ENCODE data around the gene ZNF92. TPM values are rescaled to one million over a fixed set of nuclear protein-coding genes. Genes with fewer than 3 reads are reported as not detected.

The ZNF92 gene
- polyA plus RNA-seq, 1 of the 3 experiments (the other 2 are of a cell fraction), result 1.6 TPM

DNA sequence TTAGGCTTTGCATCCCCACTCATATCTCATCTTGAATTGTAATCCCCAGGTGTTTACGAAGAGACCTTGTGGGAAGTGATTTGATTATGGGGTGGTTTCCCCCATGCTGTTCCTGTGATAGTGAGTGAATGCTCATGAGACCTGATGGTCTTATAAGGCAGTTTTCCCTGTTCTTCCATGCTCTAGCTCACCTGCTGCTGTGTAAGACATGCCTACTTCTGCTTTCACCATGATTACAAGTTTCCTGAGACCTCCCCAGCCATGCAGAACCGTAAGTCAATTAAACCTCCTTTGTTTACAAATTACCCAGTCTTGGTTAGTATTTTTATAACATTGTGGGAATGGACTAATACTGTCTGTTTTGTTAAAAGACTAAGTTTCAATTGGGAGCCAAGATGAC lies 35.3 kb upstream of the ZNF92 start:
- Histone ChIP-seq H2AFZ (ENCODE audit: low read depth) (no peak overlapping the region), H3K4me3 (ENCODE audit: low read depth in 2 of 2, low read length in 1 of 2) (no peak overlapping the region), H3K9me3 (no peaks in the 10 kb centered on the region), H4K20me1 (ENCODE audit: insufficient read depth) (no peaks in the 10 kb centered on the region), H3K27ac (ENCODE audit: low read depth in 2 of 2, low read length in 1 of 2) (no peak overlapping the region), H3K36me3 (replicated peaks in 1 of 2; ENCODE audit: control insufficient read depth in 1 of 2, insufficient read depth in 2 of 2, low read length in 1 of 2) (no peaks in the 10 kb centered on the region), H3K4me1 (ENCODE audit: control insufficient read depth in 1 of 2, insufficient read depth in 2 of 2, low read depth in 1 of 2, low read length in 1 of 2) (no peaks in the 10 kb centered on the region), H3K27me3 (ENCODE audit: insufficient read depth) (no peaks in the 10 kb centered on the region), H3K4me2 (no peak overlapping the region), H3K79me2 (ENCODE audit: insufficient read depth) (no peaks in the 10 kb centered on the region), H3K9ac (no peak overlapping the region), H3K9me2 (no peaks in the 10 kb centered on the region), H3F3A (replicated peaks; ENCODE audit: insufficient read depth) (no peaks in the 10 kb centered on the region)
- ChIA-PET CTCF (no interaction called here), POLR2A (no interaction called here)
- no peak for DNase-seq
- TF ChIP-seq TEAD4 (IDR thresholded peaks at IDR 0.05; ENCODE audit: borderline replicate concordance, insufficient read depth) (no peak), FOXJ3 (CRISPR knock-in tag; IDR thresholded peaks at IDR 0.05) (no peak), FOSL2 (IDR thresholded peaks at IDR 0.05; ENCODE audit: borderline replicate concordance, low read depth) (no peak), RAD21 (IDR thresholded peaks at IDR 0.05; ENCODE audit: low read length) (no peak), TCF12 (IDR thresholded peaks at IDR 0.05) (no peak), RFX5 (IDR thresholded peaks at IDR 0.05; ENCODE audit: low read length) (no peak), SMC3 (IDR thresholded peaks at IDR 0.05; ENCODE audit: low read depth, low read length) (no peak), GABPA (IDR thresholded peaks at IDR 0.05; ENCODE audit: low read depth) (no peak), MEF2A (IDR thresholded peaks at IDR 0.05; ENCODE audit: borderline replicate concordance, low read depth) (no peak), SIN3A (IDR thresholded peaks at IDR 0.05; ENCODE audit: borderline replicate concordance, low read depth, low read length) (no peak), MXI1 (IDR thresholded peaks at IDR 0.05; ENCODE audit: low read depth, low read length) (no peak), FOXM1 (IDR thresholded peaks at IDR 0.05; ENCODE audit: low read depth) (no peak), GATA2 (CRISPR knock-in tag; IDR thresholded peaks at IDR 0.05) (no peak)
- TF ChIP-seq, protein P1, sequence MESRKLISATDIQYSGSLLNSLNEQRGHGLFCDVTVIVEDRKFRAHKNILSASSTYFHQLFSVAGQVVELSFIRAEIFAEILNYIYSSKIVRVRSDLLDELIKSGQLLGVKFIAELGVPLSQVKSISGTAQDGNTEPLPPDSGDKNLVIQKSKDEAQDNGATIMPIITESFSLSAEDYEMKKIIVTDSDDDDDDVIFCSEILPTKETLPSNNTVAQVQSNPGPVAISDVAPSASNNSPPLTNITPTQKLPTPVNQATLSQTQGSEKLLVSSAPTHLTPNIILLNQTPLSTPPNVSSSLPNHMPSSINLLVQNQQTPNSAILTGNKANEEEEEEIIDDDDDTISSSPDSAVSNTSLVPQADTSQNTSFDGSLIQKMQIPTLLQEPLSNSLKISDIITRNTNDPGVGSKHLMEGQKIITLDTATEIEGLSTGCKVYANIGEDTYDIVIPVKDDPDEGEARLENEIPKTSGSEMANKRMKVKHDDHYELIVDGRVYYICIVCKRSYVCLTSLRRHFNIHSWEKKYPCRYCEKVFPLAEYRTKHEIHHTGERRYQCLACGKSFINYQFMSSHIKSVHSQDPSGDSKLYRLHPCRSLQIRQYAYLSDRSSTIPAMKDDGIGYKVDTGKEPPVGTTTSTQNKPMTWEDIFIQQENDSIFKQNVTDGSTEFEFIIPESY (IDR thresholded peaks at IDR 0.05; ENCODE audit: borderline replicate concordance, low read depth), result no peak
- TF ChIP-seq, protein P2, sequence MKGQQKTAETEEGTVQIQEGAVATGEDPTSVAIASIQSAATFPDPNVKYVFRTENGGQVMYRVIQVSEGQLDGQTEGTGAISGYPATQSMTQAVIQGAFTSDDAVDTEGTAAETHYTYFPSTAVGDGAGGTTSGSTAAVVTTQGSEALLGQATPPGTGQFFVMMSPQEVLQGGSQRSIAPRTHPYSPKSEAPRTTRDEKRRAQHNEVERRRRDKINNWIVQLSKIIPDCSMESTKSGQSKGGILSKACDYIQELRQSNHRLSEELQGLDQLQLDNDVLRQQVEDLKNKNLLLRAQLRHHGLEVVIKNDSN (IDR thresholded peaks at IDR 0.05; ENCODE audit: borderline replicate concordance, low read depth), result no peak
- WGBS (ENCODE audit: low lambda C conversion rate), result 73% methylated on average over 2 of the region's 2 CpGs

DNA sequence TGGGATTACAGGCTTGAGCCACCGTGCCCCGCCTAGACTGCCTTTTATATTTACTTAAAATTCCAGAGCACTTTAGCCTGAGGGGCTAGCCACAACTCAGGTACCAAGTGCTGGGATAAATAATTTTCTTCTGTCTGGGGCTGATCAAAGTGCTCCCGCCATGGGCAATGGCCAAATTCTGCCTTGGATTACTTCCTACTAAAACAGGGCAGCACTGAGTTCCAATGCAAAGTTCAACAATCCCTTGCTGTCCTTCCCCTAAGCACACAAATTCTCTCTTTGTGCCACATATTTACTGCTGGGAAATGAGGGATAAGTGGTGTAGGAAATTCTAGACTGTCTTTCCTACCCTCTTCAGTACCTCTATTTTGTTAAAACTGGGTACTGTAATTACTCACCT lies 34.4 kb upstream of the ZNF92 start:
- no peaks in the 10 kb centered on the region for H3K79me2 ChIP-seq (ENCODE audit: insufficient read depth)
- POLR2A ChIA-PET, result no interaction called here
- H3K4me3 ChIP-seq (ENCODE audit: low read depth in 2 of 2, low read length in 1 of 2), result no peak overlapping the region
- no peaks in the 10 kb centered on the region for H3K4me1 ChIP-seq (ENCODE audit: control insufficient read depth in 1 of 2, insufficient read depth in 2 of 2, low read depth in 1 of 2, low read length in 1 of 2)
- no peak for DNase-seq
- H3K36me3 ChIP-seq (replicated peaks in 1 of 2; ENCODE audit: control insufficient read depth in 1 of 2, insufficient read depth in 2 of 2, low read length in 1 of 2), result no peaks in the 10 kb centered on the region
- no peaks in the 10 kb centered on the region for H3F3A ChIP-seq (replicated peaks; ENCODE audit: insufficient read depth)
- H3K9me2 ChIP-seq, result no peaks in the 10 kb centered on the region
- H4K20me1 ChIP-seq (ENCODE audit: insufficient read depth), result no peaks in the 10 kb centered on the region
- H3K9ac ChIP-seq, result no peak overlapping the region
- no peak overlapping the region for H3K4me2 ChIP-seq
- WGBS (ENCODE audit: low lambda C conversion rate), result 83% methylated on average over 3 of the region's 3 CpGs
- H3K27me3 ChIP-seq (ENCODE audit: insufficient read depth), result no peaks in the 10 kb centered on the region
- CTCF ChIA-PET, result no interaction called here
- H2AFZ ChIP-seq (ENCODE audit: low read depth), result no peak overlapping the region
- TF ChIP-seq JUND (IDR thresholded peaks at IDR 0.05) (no peak), FOSL2 (IDR thresholded peaks at IDR 0.05; ENCODE audit: borderline replicate concordance, low read depth) (no peak), TAF1 (IDR thresholded peaks at IDR 0.05; ENCODE audit: borderline replicate concordance, low read depth, low read length) (no peak), EP300 (IDR thresholded peaks at IDR 0.05; ENCODE audit: borderline replicate concordance in 1 of 2, low read depth in 1 of 2, low read length in 1 of 2) (no peak), NFIC (IDR thresholded peaks at IDR 0.05; ENCODE audit: borderline replicate concordance) (no peak), TEAD4 (IDR thresholded peaks at IDR 0.05; ENCODE audit: borderline replicate concordance, insufficient read depth) (no peak), RCOR1 (IDR thresholded peaks at IDR 0.05; ENCODE audit: low read length) (no peak), POLR2AphosphoS5 (IDR thresholded peaks at IDR 0.05; ENCODE audit: low read depth, low read length) (no peak), RAD21 (IDR thresholded peaks at IDR 0.05; ENCODE audit: low read length) (no peak), YY1 (IDR thresholded peaks at IDR 0.05; ENCODE audit: low read depth) (no peak), GABPA (IDR thresholded peaks at IDR 0.05; ENCODE audit: low read depth) (no peak), RFX5 (IDR thresholded peaks at IDR 0.05; ENCODE audit: low read length) (no peak), FOXJ3 (CRISPR knock-in tag; IDR thresholded peaks at IDR 0.05) (no peak), ELF1 (IDR thresholded peaks at IDR 0.05) (no peak)
- TF ChIP-seq, protein P3, sequence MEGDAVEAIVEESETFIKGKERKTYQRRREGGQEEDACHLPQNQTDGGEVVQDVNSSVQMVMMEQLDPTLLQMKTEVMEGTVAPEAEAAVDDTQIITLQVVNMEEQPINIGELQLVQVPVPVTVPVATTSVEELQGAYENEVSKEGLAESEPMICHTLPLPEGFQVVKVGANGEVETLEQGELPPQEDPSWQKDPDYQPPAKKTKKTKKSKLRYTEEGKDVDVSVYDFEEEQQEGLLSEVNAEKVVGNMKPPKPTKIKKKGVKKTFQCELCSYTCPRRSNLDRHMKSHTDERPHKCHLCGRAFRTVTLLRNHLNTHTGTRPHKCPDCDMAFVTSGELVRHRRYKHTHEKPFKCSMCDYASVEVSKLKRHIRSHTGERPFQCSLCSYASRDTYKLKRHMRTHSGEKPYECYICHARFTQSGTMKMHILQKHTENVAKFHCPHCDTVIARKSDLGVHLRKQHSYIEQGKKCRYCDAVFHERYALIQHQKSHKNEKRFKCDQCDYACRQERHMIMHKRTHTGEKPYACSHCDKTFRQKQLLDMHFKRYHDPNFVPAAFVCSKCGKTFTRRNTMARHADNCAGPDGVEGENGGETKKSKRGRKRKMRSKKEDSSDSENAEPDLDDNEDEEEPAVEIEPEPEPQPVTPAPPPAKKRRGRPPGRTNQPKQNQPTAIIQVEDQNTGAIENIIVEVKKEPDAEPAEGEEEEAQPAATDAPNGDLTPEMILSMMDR (IDR thresholded peaks at IDR 0.05), result no peak
- TF ChIP-seq, protein P4, sequence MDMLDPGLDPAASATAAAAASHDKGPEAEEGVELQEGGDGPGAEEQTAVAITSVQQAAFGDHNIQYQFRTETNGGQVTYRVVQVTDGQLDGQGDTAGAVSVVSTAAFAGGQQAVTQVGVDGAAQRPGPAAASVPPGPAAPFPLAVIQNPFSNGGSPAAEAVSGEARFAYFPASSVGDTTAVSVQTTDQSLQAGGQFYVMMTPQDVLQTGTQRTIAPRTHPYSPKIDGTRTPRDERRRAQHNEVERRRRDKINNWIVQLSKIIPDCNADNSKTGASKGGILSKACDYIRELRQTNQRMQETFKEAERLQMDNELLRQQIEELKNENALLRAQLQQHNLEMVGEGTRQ (IDR thresholded peaks at IDR 0.05; ENCODE audit: borderline replicate concordance, low read depth, low read length), result no peak
- no peak overlapping the region for H3K27ac ChIP-seq (ENCODE audit: low read depth in 2 of 2, low read length in 1 of 2)
- no peaks in the 10 kb centered on the region for H3K9me3 ChIP-seq
